Measurements from ENCODE around the gene SUZ12. TPM values are rescaled to one million over a fixed set of nuclear protein-coding genes. Genes with fewer than 3 reads are reported as not detected.

The SUZ12 gene
- total and polyA plus RNA-seq, 9 of the 15 experiments (the other 6 are each of a cell fraction or from before 2014, with no cell fraction given), result 19.5 to 64.3 (median 47.2) TPM

GRCh38 chr17:32019228-32019627 lies 82.4 kb downstream of the SUZ12 start (continued):
- no peak for TF ChIP-seq CHD7 (IDR thresholded peaks at IDR 0.05; ENCODE audit: low read depth, low read length)
- TF ChIP-seq, protein P1, sequence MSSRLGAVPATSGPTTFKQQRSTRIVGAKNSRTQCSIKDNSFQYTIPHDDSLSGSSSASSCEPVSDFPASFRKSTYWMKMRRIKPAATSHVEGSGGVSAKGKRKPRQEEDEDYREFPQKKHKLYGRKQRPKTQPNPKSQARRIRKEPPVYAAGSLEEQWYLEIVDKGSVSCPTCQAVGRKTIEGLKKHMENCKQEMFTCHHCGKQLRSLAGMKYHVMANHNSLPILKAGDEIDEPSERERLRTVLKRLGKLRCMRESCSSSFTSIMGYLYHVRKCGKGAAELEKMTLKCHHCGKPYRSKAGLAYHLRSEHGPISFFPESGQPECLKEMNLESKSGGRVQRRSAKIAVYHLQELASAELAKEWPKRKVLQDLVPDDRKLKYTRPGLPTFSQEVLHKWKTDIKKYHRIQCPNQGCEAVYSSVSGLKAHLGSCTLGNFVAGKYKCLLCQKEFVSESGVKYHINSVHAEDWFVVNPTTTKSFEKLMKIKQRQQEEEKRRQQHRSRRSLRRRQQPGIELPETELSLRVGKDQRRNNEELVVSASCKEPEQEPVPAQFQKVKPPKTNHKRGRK (tag; IDR thresholded peaks at IDR 0.05), result no peak
- TF ChIP-seq, protein P2, sequence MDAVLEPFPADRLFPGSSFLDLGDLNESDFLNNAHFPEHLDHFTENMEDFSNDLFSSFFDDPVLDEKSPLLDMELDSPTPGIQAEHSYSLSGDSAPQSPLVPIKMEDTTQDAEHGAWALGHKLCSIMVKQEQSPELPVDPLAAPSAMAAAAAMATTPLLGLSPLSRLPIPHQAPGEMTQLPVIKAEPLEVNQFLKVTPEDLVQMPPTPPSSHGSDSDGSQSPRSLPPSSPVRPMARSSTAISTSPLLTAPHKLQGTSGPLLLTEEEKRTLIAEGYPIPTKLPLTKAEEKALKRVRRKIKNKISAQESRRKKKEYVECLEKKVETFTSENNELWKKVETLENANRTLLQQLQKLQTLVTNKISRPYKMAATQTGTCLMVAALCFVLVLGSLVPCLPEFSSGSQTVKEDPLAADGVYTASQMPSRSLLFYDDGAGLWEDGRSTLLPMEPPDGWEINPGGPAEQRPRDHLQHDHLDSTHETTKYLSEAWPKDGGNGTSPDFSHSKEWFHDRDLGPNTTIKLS (IDR thresholded peaks at IDR 0.05; ENCODE audit: borderline replicate concordance, low read depth), result no peak
- TF ChIP-seq ZNF398 (CRISPR knock-in tag; IDR thresholded peaks at IDR 0.05), result no peak
- no peak for TF ChIP-seq CHD4 (IDR thresholded peaks at IDR 0.05; ENCODE audit: insufficient read depth, insufficient replicate concordance, low read depth, low read length, poor library complexity, severe bottlenecking)
- no peak for TF ChIP-seq SAP30 (IDR thresholded peaks at IDR 0.05; ENCODE audit: borderline replicate concordance, insufficient read depth, low read depth, low read length, poor library complexity, severe bottlenecking)
- TF ChIP-seq PRMT5 (CRISPR knock-in tag; IDR thresholded peaks at IDR 0.05), result no peak
- TF ChIP-seq MIER1 (IDR thresholded peaks at IDR 0.05; ENCODE audit: low read depth), result no peak
- no peak for TF ChIP-seq PPARD (CRISPR knock-in tag; IDR thresholded peaks at IDR 0.05)
- no peak for TF ChIP-seq KDM1A (IDR thresholded peaks at IDR 0.05)
- no peak for TF ChIP-seq SMAD3 (CRISPR knock-in tag; conservative IDR thresholded peaks at IDR 0.05)

Data from K562 (cell line).